NCI-H524 (cell line): Measurements from ENCODE around the gene TNFRSF19.
"Not testable (repeated sequence)": the region's sequence is repeated elsewhere in the genome, so short reads cannot be mapped to it uniquely, and the experiment has no call there.

Experiments
- DNase-seq, 2 experiments: peaks; one replicate each; lab custom pipeline; 2025; lab: John Stamatoyannopoulos, UW

TNFRSF19 gene

DNA sequence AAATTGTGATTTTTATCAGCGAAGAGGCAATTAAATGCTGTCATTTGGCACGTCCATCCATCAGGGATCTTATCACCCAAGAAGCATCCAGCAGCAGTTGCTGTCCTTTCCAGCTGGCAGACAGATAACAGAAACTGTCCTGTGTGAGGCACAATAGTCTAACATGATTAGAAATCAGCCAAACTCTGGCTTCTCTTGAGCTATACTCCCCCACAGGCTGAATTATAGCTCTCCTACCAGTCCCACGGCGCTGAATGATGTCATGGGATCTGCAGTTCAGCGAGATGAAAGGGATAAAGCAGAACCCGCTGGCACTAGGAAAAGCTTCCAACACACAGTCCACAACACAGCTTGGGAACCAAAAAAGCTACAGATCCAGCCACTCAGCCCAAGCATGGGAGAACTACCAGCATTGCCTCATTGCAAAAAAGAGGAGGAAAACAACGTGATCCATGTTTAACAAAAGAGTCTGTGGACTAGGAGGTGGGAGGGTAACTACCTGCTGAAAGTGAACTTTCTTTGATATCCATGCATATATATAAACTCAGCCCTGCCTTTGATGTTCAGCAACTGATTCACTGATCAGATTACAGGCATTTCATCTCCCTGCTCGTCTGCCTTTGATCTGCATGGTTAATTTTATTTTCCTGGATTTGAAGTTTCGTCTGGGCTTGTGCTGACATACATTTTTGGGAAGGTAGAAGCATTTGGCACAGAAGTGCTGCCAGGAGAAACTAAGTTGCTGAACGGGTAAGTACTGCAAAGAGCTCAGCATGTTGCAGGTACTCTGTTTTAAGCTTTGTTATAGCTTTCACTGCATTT lies at the start of gene TNFRSF19:
TSS of gene TNFRSF19 (plus strand) at position 314 of the 822 bp plus-strand sequence. CDS start 19,772 bp downstream, outside the sequence.
- DNase-seq = peak; percentile 60 to 88

DNA sequence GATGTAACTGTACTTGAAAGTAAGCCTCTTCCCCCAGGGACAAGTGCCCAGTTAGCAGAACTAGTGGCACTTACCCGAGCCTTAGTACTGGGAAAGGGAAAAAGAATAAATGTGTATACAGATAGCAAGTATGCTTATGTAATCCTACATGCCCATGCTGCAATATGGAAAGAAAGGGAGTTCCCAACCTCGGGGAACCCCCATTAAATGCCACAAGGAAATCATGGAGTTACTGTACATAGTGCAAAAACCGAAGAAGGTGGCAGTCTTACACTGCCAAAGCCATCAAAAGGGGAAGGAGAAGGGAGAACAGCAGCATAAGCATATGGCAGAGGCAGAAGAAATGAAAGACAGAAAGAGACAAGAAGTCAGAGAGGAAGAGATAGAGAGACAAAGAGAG lies 40.3 kb upstream of the TNFRSF19 start:
- DNase-seq = not testable (repeated sequence)

DNA sequence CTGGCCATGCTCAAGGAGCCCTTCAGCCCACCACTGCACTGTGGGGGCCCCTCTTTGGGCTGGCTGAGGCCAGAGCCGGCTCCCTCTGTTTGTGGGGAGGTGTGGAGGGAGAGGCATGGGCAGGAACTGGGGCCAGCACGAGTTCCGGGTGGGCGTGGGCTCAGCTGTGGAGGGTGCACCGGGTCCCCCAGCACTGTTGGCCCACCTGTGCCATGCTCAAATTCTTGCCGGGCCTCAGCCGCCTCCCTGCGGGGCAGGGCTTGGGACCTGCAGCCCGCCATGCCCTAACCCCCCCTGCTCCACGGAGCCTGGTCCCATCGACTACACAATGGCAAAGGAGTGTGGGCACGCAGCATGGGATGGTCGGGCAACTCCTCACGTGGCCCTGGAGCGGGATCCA lies 38.8 kb upstream of the TNFRSF19 start:
- DNase-seq = no peak

DNA sequence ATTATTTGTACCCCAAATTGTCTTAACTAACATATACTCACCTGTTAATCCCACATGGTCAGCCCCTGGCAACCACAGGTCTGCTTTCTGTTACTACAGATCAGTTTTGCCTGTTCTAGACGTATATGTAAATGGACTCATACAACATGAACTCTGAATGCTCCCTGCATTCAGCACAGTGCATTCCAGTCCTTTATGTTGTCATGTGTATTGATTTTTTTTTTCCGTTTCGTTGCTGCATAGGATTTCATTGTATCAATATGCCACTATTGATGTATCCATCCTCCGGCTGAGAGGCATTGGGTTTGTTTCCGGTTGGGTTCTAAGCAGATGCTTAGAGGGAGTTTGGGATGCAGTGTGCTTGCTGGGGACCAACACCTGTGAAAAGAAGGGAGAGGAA lies 36.1 kb upstream of the TNFRSF19 start:
- DNase-seq = no peak

- DNase-seq = no peak
Measured at GRCh38 chr13:23541221-23541824, 28.9 kb upstream of the TNFRSF19 start.

- no peak for DNase-seq
Measured at GRCh38 chr13:23544668-23545067, 25.5 kb upstream of the TNFRSF19 start.

- DNase-seq = peak in 1 of 2 experiments; percentile 19
Measured at GRCh38 chr13:23547000-23547590, 23.1 kb upstream of the TNFRSF19 start.

DNA sequence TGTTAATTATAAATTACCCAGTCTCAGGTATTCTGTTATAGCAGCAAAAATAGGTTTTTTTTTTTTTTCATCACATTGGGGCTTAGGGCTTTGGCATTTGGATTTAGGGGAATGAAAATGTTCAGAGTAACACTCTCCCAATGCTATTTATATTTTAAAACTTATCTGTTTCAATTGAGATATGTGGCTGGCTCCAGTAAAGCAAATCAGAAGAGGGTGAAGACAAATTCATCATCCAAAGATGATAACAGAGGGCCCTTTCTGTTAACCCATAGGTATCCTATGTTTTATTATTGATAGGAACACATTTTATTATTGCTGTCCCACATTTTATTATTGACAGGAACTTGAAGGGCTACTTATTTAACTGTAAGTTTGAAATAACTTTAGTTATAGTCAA lies 20.5 kb upstream of the TNFRSF19 start:
- no peak for DNase-seq

- DNase-seq = no peak
Measured at GRCh38 chr13:23550163-23550562, 20.0 kb upstream of the TNFRSF19 start.

GRCh38 chr13:23551213-23552008 lies 18.8 kb upstream of the TNFRSF19 start:
- no peak for DNase-seq

- no peak for DNase-seq
Measured at GRCh38 chr13:23552171-23552570, 18.0 kb upstream of the TNFRSF19 start.

GRCh38 chr13:23552661-23553060 lies 17.6 kb upstream of the TNFRSF19 start:
- no peak for DNase-seq

DNA sequence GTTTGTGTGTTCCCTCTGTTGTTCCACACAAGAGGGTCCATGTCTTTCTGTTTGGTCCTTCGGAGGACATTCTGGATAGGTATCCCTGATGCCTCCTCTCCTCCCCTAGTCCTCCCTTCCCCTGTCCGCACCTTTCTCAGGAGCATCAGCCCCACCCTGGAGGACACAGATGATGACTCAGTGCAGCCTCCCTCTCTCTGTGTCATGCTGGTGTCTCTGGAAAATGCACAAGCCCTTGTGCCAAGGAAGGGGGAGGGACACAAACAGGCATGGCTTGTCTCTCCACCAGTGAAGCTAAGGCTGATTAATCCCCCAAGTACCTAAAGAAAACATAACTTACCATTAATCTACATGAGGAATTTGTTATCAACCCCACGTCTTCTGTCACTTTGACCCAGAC lies 16.2 kb upstream of the TNFRSF19 start:
- DNase-seq = no peak

- no peak for DNase-seq
Measured at GRCh38 chr13:23557043-23557442, 13.2 kb upstream of the TNFRSF19 start.

- DNase-seq = no peak
Measured at GRCh38 chr13:23557733-23558132, 12.5 kb upstream of the TNFRSF19 start.

GRCh38 chr13:23558675-23559536 lies 11.3 kb upstream of the TNFRSF19 start:
- peak in 1 of 2 experiments; percentile 59 for DNase-seq

GRCh38 chr13:23560571-23561089 lies 9.6 kb upstream of the TNFRSF19 start:
- DNase-seq = no peak

- DNase-seq = no peak
Measured at GRCh38 chr13:23561261-23561660, 9.0 kb upstream of the TNFRSF19 start.

DNA sequence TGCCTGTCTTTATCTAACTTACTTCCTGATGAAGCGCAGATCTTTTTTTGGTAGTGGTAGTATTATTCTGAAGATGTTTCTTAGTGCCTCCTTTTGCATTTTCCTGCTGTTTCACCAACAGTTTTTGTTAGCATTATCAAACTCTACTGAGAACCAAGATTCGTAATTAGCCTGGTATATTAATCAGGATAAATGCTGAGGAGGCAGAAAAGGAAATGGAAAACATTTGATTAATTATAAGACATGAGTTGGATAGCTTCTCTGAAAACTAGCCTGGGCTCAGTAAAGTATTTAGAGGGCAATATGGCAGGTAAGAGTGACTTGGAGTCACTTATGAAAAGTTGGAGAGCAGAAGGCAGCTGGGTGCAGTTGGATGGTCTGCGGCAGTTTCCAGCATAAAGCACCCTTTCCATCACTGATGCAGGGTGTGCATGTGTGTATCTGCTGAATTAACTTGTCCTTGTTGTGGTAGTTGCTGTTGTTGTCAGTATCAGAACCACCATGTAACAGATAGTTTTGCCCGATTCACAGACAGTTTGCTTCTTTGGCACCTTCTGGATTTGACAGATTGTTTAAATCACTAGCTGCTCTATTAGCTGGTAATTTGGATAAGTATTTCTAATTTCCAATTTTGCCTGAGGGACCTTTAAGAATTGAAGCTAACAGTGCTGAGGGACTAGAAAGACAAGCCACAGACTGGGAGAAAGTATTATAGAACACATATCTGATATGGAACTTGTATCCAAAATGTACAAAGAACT lies 6.9 kb upstream of the TNFRSF19 start:
- DNase-seq = no peak

DNA sequence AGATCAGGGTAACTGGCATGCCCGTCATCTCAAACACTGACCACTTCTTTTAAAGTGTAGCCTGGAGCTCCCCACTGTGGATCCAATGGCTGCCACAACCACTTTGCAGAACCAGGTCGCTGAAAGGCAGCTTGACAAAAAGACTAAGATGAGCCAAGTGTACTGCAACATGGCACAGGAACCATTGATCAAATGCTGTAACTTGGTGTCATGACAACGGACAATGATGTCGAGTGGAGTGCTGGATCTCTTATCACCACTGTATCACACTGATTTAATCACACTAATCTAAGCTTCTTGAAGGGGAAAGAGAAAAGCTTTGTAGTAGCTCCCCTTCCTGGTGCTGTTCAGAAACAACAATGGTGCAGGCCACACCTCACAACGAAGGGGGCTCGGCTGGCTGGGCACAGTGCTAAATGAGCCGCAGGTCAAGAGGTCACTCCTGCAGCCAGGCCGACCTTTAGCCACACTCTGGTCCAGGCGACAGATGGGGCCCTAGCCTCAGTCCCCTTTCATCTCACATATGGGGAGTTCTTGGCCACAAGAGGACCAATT lies 2.2 kb upstream of the TNFRSF19 start:
- no peak for DNase-seq
